Measurements from ENCODE around the gene STIM1. TPM values are rescaled to one million over a fixed set of nuclear protein-coding genes. Genes with fewer than 3 reads are reported as not detected.

Gene STIM1
- total RNA-seq, 1 donor from 2014 or later = 9.6 TPM

- no peaks in the 10 kb centered on the region for H3K4me1 Mint-ChIP-seq (ENCODE audit: low read depth, unreplicated experiment)
- DNase-seq = no peak
- H3K9me3 Mint-ChIP-seq (ENCODE audit: unreplicated experiment) = no peaks in the 10 kb centered on the region
- no peaks in the 10 kb centered on the region for H3K36me3 Mint-ChIP-seq (ENCODE audit: unreplicated experiment)
- H3K27me3 Mint-ChIP-seq (ENCODE audit: unreplicated experiment) = no peaks in the 10 kb centered on the region
- no peak overlapping the region for H3K27ac Mint-ChIP-seq (ENCODE audit: unreplicated experiment)
- no peak for TF ChIP-seq CTCF (IDR thresholded peaks at IDR 0.05; ENCODE audit: partially characterized antibody, unreplicated experiment)
- H3K4me3 Mint-ChIP-seq (ENCODE audit: unreplicated experiment) = no peak overlapping the region
These were observed 23.9 kb downstream of the STIM1 start for GRCh38 chr11:3879216-3879966.

DNA sequence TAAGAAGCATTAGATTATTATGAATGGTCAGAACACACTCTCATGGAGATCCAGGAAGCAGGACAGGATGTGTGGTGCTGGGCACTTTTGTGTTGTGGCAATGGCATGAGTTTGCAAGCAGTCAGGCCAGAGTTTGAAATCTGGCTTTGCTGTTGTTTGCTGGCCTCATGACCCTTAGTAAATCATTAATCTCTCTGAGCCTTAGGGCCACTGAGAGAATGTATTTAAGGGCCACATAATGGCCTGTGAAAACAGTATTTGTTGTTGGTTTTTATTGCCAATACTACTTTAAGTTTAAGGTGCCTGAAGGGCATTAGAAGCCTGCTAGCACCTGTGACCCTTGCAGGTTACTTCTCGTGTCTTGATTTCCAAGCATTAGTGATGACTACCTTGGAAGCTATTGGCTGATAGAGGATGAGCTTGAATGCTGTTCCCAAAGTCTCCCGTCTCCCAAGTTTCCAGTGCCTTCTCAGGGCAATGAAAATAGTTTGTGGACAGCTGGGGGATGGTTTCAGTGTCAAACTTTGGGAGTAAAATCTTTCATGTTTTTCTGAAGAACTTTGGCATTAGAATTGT, 24.6 kb downstream of the STIM1 start:
- H3K9me3 Mint-ChIP-seq (ENCODE audit: unreplicated experiment) = no peaks in the 10 kb centered on the region
- no peaks in the 10 kb centered on the region for H3K36me3 Mint-ChIP-seq (ENCODE audit: unreplicated experiment)
- no peak overlapping the region for H3K27ac Mint-ChIP-seq (ENCODE audit: unreplicated experiment)
- H3K4me1 Mint-ChIP-seq (ENCODE audit: low read depth, unreplicated experiment) = no peaks in the 10 kb centered on the region
- H3K4me3 Mint-ChIP-seq (ENCODE audit: unreplicated experiment) = no peak overlapping the region
- no peak for TF ChIP-seq CTCF (IDR thresholded peaks at IDR 0.05; ENCODE audit: partially characterized antibody, unreplicated experiment)
- DNase-seq = no peak
- H3K27me3 Mint-ChIP-seq (ENCODE audit: unreplicated experiment) = no peaks in the 10 kb centered on the region

GRCh38 chr11:3880724-3881123, 25.3 kb downstream of the STIM1 start:
- Mint-ChIP-seq H3K27ac (ENCODE audit: unreplicated experiment) (no peak overlapping the region), H3K9me3 (ENCODE audit: unreplicated experiment) (no peaks in the 10 kb centered on the region), H3K4me3 (ENCODE audit: unreplicated experiment) (no peak overlapping the region), H3K27me3 (ENCODE audit: unreplicated experiment) (no peaks in the 10 kb centered on the region), H3K4me1 (ENCODE audit: low read depth, unreplicated experiment) (no peaks in the 10 kb centered on the region), H3K36me3 (ENCODE audit: unreplicated experiment) (no peaks in the 10 kb centered on the region)
- DNase-seq = no peak
- TF ChIP-seq CTCF (IDR thresholded peaks at IDR 0.05; ENCODE audit: partially characterized antibody, unreplicated experiment) = no peak

- Mint-ChIP-seq H3K27ac (ENCODE audit: unreplicated experiment) (no peak overlapping the region), H3K4me3 (ENCODE audit: unreplicated experiment) (no peak overlapping the region), H3K4me1 (ENCODE audit: low read depth, unreplicated experiment) (no peaks in the 10 kb centered on the region), H3K36me3 (ENCODE audit: unreplicated experiment) (no peaks in the 10 kb centered on the region), H3K27me3 (ENCODE audit: unreplicated experiment) (no peaks in the 10 kb centered on the region), H3K9me3 (ENCODE audit: unreplicated experiment) (no peaks in the 10 kb centered on the region)
- no peak for TF ChIP-seq CTCF (IDR thresholded peaks at IDR 0.05; ENCODE audit: partially characterized antibody, unreplicated experiment)
- no peak for DNase-seq
These were observed 27.2 kb downstream of the STIM1 start for GRCh38 chr11:3882655-3883054.

- no peak for TF ChIP-seq CTCF (IDR thresholded peaks at IDR 0.05; ENCODE audit: partially characterized antibody, unreplicated experiment)
- Mint-ChIP-seq H3K36me3 (ENCODE audit: unreplicated experiment) (no peaks in the 10 kb centered on the region), H3K4me1 (ENCODE audit: low read depth, unreplicated experiment) (no peaks in the 10 kb centered on the region), H3K27me3 (ENCODE audit: unreplicated experiment) (no peaks in the 10 kb centered on the region), H3K27ac (ENCODE audit: unreplicated experiment) (no peak overlapping the region), H3K4me3 (ENCODE audit: unreplicated experiment) (no peak overlapping the region), H3K9me3 (ENCODE audit: unreplicated experiment) (no peaks in the 10 kb centered on the region)
- no peak for DNase-seq
These were observed 30.4 kb downstream of the STIM1 start for GRCh38 chr11:3885855-3886254.
